Chondrocyte (in vitro differentiated cells): ENCODE data around the gene GPR37L1. TPM values are rescaled to one million over a fixed set of nuclear protein-coding genes. Genes with fewer than 3 reads are reported as not detected.

ENCODE experiments used
- DNase-seq: peaks from one replicate; pipeline ENCODE4 v3.0.0; 2021; ENCODE audit warnings: mixed read lengths, low spot score
- H3K27ac Mint-ChIP-seq: one replicate; pipeline ENCODE4 v1.8.0; 2021; ENCODE audit warnings: mild to moderate bottlenecking, moderate library complexity, mixed read lengths; ENCODE audit not compliant: unreplicated experiment
- H3K27me3 Mint-ChIP-seq: 2 replicates; pipeline ENCODE4 v1.8.0; 2021; ENCODE audit warnings: low read depth, mixed read lengths
- H3K36me3 Mint-ChIP-seq: 2 replicates; pipeline ENCODE4 v1.8.0; 2021; ENCODE audit warnings: low read depth, mixed read lengths
- H3K4me1 Mint-ChIP-seq: 2 replicates; pipeline ENCODE4 v1.8.0; 2021; ENCODE audit warnings: low read depth, mild to moderate bottlenecking, mixed read lengths
- H3K4me3 Mint-ChIP-seq: one replicate; pipeline ENCODE4 v1.8.0; 2021; ENCODE audit warnings: mild to moderate bottlenecking, moderate library complexity, mixed read lengths; ENCODE audit not compliant: unreplicated experiment
- H3K9me3 Mint-ChIP-seq: 2 replicates; pipeline ENCODE4 v1.8.0; 2021; ENCODE audit warnings: low read depth, mixed read lengths
- total RNA-seq: library from RNA; stranded (reverse); gene quantifications from 3 replicates; pipeline ENCODE4 v1.2.1, GENCODE V29; 2021
- TF ChIP-seq, protein P1 (sequence below): fragments of 200-600 bp; sonication (generic); IDR thresholded peaks from 2 replicates; pipeline ENCODE4 v1.5.0; 2021; ENCODE audit warnings: antibody characterized with exemption, mild to moderate bottlenecking, moderate library complexity

The GPR37L1 gene
- total RNA-seq, 1 donor from 2014 or later, result not detected

DNA sequence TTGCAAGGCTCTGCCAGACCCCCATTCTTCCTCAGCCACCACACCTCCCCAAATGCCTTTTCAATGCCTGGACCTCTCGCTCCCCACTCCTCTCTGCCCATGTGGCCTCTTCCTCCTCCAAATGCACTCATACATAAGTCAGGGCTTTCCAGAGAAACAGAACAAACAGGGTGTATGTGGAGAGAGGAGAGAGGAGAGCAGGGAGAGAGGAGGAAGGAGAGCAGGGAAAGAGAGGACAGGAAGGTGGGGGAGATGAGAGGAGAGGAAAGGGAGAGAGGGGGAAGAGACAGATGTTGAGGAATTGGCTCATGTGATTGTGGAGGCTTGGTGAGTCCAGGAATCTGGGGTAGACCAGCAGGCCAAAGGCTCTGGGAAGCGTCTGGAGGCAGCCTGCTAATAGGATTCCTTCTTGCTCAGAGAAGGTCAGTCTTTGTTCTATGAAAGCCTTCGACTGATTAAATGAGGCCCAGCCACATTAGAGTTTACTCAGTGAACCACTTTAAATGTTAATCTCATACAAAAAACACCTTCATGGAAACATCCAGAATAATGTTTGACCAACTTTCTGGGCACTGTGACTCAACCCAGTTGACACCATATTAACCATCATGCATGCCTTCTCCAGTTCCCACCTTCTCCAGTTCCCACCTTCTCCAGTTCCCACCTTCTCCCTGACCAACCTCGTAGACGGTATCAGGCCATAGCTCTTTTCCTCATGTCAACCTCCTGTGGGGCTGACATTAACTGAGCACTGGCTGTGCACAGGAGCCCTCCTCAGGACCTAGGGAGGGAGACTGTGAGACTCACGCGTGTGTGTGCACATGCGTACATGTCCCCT is 59.5 kb downstream of the GPR37L1 start:
- H3K27ac Mint-ChIP-seq, result no peak overlapping the region
- H3K4me1 Mint-ChIP-seq, result peaks cover 5% of the 10 kb centered on the region
- no peaks in the 10 kb centered on the region for H3K9me3 Mint-ChIP-seq
- H3K4me3 Mint-ChIP-seq, result no peak overlapping the region
- TF ChIP-seq, protein P1, sequence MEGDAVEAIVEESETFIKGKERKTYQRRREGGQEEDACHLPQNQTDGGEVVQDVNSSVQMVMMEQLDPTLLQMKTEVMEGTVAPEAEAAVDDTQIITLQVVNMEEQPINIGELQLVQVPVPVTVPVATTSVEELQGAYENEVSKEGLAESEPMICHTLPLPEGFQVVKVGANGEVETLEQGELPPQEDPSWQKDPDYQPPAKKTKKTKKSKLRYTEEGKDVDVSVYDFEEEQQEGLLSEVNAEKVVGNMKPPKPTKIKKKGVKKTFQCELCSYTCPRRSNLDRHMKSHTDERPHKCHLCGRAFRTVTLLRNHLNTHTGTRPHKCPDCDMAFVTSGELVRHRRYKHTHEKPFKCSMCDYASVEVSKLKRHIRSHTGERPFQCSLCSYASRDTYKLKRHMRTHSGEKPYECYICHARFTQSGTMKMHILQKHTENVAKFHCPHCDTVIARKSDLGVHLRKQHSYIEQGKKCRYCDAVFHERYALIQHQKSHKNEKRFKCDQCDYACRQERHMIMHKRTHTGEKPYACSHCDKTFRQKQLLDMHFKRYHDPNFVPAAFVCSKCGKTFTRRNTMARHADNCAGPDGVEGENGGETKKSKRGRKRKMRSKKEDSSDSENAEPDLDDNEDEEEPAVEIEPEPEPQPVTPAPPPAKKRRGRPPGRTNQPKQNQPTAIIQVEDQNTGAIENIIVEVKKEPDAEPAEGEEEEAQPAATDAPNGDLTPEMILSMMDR, result no peak
- H3K27me3 Mint-ChIP-seq, result peaks cover 34% of the 10 kb centered on the region
- no peak for DNase-seq
- no peaks in the 10 kb centered on the region for H3K36me3 Mint-ChIP-seq

Other genes with a start within 250 kb of the GPR37L1 start
- gene SHISA4, start 234.0 kb upstream of the GPR37L1 start, total RNA-seq, result 29.7 to 39.1 TPM (median 37.7 TPM) in 3 replicates
- 17.7 to 83.6 TPM (median 80.5 TPM) in 3 replicates for gene LMOD1, start 176.4 kb upstream of the GPR37L1 start, total RNA-seq
- gene TIMM17A, start 167.4 kb upstream of the GPR37L1 start, total RNA-seq, result 62.5 to 69.6 TPM (median 68.5 TPM) in 3 replicates
- 42.1 to 50.6 TPM (median 42.1 TPM) in 3 replicates for gene RNPEP, start 140.3 kb upstream of the GPR37L1 start, total RNA-seq
- 0.10 to 0.40 TPM (median 0.36 TPM) in 3 replicates for gene ELF3, start 112.3 kb upstream of the GPR37L1 start, total RNA-seq
- 73.9 to 95.1 TPM (median 95.1 TPM) in 3 replicates for gene ARL8A, start 21.8 kb downstream of the GPR37L1 start, total RNA-seq
- gene PTPN7, start 37.7 kb downstream of the GPR37L1 start, total RNA-seq, result not detected in 3 replicates
- gene LGR6, start 70.9 kb downstream of the GPR37L1 start, total RNA-seq, result 1.4 to 4.1 TPM (median 1.8 TPM) in 3 replicates
- gene UBE2T, start 219.0 kb downstream of the GPR37L1 start, total RNA-seq, result 8.7 to 13.0 TPM (median 8.9 TPM) in 3 replicates
- gene PPP1R12B, start 225.8 kb downstream of the GPR37L1 start, total RNA-seq, result 18.0 to 22.7 TPM (median 18.2 TPM) in 3 replicates